Suppressor macrophage (primary cell): ENCODE data around the gene IDUA.
"Not testable (repeated sequence)": the region's sequence is repeated elsewhere in the genome, so short reads cannot be mapped to it uniquely, and the experiment has no call there.

Experiments used
- DNase-seq, 4 experiments: peaks; one replicate each; pipeline ENCODE4 v3.0.0-alpha.2; 2020 to 2022
- total RNA-seq, 17 experiments: gene quantifications; one replicate each; lab custom pipeline; 2026; ENCODE audit warnings: mixed read lengths in 6 of 17, inconsistent platforms in 3 of 17; lab: John Stamatoyannopoulos, UW

Gene IDUA
- total RNA-seq = 3.6 to 15.1 (median 6.4) reads per million in 17 experiments

DNA sequence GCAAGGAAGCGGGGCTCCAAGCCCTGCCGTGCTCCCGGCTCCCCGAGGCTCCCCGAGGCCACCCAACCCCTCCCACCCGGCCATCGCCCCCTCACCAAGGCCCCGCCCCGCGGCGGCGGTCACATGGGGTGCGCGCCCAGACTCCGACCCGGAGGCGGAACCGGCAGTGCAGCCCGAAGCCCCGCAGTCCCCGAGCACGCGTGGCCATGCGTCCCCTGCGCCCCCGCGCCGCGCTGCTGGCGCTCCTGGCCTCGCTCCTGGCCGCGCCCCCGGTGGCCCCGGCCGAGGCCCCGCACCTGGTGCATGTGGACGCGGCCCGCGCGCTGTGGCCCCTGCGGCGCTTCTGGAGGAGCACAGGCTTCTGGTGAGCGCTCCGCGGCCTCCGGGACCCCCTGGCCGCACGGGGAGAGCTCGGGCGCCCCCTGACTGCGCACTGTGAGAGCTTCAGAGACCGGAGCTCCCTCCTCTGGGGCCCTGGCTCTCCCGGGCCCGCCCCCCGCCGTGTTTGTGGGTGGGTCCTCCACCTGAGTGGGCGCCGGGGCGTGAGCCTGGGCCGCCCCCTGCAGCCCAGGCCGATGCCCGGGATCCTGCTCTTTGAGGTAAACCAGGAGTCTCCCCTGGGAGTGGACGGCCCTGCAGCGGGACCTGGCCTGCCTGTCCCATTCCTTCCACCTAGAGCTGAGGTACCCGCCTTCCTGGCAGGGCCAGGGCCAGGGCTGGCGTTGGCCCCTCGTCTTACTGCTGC is at the start of gene IDUA:
Gene IDUA, plus strand, starts transcription at position 166 of the 745 bp plus-strand sequence. Its CDS starts 41 bp downstream, at position 207.
- DNase-seq = peak; percentile 82 to 95 (median 90)

DNA sequence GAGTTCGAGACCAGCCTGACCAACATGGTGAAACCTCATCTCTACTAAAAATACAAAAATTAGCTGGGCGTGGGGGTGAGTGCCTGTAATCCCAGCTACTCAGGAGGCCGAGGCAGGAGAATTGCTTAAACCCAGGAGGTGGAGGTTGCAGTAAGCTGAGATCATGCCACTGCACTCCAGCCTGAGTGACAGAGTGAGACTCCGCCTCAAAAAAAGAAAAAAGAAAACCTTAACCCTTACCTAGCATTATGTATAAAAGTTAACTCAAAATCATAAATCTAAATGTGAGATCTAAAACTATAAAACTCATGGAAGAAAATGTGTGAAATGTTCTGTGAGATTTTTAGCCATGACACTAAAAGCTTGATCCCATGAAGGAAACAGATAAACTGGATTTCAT is 47.3 kb upstream of the IDUA start:
- DNase-seq = not testable (repeated sequence)

DNA sequence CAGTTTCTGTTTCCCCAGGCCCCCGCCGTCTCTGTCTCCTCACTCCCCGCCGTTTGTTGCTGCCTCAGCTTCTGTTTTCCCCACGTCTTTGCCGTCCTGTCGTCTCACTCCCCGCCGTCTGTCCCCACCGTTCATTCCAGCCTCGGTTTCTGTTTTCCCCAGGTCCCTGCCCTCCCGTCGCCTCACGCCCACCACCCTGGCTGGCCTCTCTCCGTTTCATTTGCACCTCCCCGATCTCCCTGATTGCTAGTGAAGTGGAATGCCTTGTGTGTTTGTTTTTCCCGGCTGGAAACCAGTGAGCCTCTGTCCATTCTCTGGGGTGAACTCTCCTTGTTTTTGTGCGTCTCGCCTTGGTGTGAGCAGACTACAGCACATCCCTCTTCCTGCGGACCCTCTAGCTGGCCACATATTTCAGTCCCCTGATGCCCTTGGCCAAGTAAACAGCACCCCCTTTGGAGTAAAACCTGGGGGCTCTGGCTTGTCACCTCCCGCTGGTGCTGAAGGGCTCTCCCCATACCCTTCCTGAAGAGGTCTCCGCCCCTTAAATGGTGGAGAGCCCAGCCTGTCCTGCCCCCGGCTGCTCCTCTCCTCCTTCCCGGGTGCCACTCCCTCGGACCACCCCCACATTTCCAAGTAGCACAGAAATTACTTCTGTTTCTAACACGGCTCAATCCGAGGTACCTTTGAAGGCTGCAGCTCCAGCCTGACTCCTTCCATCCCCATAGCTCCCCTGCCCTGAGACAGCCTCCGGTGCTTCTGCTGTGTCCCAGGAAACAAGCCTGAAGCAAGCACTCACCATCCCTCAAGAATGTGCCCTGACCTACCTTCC is 41.4 kb upstream of the IDUA start:
- DNase-seq = no peak

DNA sequence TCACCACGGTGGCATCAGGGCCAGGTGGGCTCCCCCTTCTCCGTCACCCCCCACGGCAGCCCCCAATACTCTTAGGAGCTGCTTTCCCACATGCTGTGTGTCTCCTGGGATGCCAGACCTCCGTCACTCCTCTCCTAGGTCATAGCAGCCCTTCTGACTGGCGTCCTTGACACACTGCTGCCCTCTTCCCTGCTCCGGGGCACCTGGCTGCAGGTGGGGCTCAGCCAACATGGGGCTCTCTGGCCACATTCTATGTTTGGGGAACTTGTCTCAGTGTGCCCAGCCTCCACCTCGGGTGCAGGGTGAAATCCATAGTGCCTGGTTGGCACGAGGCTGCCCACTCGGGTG is 40.8 kb upstream of the IDUA start:
- no peak for DNase-seq

DNA sequence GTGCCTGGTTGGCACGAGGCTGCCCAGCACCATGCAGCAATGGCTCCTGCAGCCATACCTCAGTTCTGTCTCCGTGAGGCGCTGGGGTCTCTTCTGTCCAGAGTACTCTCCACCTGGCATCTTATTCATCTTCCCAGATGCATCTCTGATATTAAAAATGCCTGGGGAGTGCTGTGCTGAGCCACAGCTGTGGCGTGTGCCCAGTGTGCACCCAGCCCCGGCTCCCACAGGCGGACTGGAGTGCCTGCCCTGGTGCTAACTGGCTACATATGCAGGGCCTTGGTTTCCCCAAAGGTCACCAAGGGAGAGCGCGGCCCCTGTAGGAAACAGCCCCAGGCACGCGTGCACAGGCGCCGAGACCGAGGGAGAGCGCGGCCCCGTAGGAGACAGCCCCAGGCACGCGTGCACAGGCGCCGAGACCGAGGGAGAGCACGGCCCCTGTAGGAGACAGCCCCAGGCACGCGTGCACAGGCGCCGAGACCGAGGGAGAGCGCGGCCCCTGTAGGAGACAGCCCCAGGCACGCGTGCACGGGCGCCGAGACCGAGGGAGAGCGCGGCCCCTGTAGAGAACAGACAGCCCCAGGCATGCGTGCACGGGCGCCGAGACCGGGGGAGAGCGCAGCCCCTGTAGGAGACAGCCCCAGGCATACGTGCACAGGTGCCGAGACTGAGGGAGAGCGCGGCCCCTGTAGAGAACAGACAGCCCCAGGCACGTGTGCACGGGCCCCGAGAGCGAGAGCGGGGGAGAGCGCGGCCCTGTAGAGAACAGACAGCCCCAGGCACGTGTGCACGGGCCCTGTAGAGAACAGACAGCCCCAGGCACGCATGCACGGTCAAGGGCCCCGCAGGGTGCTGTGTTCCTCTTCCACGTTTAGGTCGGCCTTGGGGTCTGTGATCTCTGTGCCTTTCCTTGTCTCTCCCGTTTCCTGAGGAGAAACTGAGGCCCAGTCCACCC is 40.0 kb upstream of the IDUA start:
- no peak for DNase-seq

DNA sequence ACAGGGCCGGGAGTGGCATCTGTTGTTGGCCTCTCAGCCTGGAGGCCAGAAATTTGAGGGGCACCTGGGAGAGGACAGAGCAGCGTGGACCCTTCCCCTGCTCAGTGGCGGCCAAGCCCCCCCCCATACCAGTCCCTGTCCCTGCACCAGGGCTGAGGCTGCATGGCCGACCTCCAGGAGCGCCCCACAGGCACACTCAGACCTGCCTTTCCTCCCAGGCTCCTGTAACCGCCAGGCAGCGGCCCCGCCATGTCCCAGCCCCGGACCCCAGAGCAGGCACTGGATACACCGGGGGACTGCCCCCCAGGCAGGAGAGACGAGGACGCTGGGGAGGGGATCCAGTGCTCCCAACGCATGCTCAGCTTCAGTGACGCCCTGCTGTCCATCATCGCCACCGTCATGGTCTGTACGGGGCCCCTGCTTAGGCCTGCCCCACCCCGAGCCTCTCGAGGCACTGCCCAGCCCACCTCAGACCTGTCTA is 39.3 kb upstream of the IDUA start:
- DNase-seq = no peak

DNA sequence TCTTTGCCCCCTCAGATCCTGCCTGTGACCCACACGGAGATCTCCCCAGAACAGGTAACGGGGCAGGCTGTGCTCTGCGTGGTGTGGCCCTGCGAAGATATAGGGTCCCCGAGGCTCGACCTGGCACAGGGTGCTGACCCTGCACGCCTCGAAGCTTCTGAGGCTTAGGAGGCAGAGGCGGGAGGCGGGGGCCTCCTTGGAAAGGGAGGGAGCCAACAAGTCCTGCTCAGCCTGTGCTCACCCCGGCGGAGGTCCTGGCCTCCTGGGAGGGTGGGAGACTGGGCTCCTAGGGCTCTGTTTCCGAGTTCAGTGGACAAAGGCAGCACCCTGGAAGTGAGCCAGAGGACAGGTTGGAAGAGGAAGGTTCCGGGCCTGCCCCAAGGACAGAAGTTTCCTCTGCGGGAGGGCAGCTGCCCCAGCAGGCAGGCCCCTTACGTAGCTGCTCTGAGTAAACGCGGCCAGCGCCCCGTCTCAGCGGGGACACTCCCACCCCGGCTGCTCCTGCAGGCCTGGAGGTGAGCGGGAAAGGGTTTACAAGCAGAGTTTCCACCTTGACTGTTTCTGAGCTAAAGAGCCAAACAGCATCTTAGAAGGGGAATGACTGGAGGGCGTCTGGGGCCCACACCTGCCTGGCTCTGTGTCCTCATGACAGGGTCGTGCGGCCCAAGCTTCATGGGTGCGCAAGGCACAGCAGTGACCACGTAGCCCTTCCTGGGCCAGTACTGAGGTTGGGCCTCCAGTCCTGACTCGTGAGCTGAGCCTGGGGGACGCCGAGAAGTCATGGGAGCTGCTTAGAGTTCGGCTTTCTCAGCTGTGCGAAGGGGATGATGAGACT is 38.5 kb upstream of the IDUA start:
- no peak for DNase-seq

DNA sequence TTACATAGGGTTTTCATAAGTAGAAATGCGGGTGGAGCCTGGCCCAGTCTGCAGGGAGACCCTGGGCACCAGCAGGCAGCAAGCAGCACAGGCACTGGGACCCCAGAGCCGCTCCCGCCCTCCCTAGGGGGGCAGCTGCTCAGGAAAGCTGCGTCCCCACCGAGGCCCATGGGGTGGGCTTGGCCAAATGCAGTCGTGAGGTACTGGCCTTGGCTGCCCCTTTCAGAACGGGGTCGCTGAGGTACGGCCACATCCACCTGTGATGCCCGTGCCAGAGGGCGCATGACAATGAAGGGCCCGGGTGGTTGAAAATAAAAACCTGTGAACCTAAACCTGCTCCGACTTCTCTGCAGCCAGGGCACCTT is 37.9 kb upstream of the IDUA start:
- DNase-seq = no peak

DNA sequence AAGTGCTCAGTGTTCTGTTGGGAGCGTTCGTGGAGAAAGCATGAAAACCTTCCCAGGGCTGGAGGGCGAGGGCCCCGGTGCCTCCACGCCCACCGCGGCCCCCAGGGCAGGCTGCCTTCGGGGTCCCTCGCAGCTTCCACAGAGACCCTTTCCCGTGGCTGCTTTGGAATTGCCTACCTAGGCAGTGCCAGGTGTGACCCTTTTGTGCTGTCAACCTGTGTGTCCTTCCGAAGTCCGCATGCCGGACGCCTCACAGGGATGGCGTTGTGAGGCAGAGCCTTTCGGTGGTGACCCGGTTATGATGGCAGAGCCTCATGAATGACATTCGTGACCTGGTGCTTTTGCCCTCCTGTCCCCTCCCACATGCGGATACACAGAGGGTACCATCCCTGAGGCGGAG is 37.2 kb upstream of the IDUA start:
- no peak for DNase-seq

DNA sequence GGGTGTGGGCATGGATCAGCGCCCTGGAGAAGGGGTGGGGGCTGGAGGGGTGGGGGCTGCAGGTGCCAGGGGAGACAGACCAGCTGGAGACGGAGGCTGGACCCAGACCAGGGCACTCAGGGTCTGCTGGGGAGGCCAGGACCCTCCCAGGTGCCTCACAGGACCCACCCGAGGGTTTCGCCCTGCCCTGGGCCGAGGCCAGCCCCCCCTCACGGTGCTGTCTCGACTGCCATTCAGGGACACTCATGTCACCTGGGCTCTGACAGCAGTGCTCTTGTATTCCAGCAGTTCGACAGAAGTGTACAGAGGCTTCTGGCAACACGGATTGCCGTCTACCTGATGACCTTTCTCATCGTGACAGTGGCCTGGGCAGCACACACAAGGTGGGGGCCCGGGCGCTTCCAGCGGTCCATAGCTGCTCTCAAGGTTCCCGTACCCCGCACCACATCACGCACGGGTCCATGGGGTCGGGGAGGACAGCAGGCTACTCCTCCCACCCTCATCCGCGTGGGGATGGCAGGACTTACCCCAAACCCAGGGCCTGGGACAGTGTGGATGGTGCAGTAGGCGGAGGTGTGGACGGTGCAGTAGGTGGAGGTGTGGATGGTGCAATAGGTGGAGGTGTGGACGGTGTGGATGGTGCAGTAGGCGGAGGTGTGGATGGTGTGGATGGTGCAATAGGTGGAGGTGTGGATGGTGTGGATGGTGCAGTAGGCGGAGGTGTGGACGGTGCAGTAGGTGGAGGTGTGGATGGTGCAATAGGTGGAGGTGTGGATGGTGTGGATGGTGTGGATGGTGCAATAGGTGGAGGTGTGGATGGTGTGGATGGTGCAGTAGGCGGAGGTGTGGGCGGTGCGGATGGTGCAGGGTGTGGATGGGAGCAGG is 36.5 kb upstream of the IDUA start:
- DNase-seq = no peak

DNA sequence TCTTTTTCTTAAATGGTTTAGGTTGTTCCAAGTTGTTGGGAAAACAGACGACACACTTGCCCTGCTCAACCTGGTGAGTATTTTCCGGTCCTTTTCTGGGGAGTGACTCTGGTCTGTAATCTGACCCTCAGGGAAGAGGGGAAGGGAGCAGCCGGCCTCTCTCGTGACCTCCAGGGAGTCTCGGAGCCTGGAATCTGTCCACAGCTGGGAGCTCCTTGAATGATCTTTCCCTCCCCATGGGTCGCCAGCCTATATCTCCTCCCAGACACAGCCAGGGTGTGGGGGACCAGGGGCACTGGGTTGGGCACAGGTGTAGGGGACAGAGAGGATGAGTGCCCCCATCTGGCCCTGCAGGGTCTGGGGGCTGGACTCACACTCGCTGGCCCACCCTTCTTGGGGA is 35.7 kb upstream of the IDUA start:
- DNase-seq = no peak

DNA sequence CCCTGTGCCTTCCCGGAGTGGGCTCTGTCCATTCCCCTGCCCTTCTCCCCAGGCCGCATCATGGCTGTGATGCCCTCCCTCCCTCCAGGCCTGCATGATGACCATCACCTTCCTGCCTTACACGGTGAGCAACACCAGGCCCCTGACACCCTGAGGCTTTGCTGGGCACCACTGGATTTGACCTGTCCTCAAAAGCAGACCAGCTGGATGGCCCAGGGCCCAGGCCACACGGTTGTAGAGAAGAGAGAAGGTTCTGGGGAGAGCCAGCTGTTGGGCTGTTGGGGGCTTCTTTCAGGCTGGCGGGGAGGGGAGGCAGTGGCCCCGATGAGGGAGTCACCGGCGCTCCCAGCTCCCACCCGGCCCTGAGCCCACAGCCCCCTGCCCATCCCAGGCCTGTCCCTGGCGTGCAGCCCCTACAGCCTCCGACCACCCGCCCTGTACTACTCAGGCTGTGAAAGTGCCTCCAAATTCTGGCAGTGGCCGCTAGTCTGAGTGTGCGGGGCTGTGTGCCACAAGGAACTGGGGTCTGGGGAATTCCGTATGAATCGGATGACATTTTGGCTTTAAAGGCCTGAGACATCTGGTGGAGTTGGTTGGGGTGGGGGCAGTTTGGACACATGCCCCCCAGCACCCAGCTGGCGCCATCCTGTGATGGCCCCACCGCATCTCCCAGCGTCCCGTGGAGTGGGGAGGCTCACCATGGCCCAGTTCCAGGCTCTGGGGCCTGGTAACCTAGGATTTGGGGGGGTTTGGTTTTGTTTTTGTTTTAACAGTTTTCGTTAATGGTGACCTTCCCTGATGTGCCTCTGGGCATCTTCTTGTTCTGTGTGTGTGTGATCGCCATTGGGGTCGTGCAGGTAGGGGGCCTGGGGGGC is 35.0 kb upstream of the IDUA start:
- no peak for DNase-seq

DNA sequence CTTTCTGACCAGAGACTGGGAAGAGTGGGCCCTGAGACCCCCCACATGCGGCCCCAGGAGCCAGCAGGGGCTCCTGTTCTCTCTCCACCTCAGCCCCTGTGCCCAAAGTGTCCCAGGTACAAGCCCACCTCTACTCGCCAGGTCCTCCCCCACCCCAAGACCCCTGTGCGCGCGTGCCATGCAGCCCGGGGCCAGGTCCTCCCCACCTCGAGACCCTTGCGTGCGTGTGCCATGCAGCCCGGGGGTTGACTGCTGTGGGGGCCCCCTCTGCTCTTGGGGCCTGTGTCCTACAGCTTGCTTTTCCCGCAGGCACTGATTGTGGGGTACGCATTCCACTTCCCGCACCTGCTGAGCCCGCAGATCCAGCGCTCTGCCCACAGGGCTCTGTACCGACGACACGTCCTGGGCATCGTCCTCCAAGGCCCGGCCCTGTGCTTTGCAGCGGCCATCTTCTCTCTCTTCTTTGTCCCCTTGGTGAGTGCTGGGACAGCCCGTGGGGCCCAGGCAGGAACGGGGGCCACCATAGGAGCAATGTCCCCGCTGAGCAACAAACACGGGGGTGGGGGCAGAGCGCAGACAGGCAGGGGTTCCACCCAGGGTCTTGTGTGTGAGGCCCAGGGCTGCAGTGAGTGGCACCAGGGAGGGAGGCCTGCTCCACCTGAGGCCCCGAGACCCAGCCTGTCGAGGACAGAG is 33.8 kb upstream of the IDUA start:
- DNase-seq = no peak

DNA sequence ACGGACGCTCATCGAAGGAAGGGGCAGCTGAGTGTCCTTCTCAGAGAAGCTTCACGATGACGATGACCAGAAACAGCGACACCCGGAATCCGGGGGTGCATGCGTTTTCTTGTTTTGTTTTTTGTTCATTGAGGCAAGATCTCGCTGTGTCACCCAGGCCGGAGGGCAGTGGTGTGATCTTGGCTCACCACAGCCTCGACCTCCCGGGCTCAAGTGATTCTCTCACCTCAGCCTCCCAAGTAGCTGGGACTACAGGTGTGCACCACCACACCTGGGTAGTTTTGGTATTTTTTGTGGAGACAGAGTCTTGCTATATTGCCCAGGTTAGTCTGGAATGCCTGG is 33.3 kb upstream of the IDUA start:
- DNase-seq = no peak

DNA sequence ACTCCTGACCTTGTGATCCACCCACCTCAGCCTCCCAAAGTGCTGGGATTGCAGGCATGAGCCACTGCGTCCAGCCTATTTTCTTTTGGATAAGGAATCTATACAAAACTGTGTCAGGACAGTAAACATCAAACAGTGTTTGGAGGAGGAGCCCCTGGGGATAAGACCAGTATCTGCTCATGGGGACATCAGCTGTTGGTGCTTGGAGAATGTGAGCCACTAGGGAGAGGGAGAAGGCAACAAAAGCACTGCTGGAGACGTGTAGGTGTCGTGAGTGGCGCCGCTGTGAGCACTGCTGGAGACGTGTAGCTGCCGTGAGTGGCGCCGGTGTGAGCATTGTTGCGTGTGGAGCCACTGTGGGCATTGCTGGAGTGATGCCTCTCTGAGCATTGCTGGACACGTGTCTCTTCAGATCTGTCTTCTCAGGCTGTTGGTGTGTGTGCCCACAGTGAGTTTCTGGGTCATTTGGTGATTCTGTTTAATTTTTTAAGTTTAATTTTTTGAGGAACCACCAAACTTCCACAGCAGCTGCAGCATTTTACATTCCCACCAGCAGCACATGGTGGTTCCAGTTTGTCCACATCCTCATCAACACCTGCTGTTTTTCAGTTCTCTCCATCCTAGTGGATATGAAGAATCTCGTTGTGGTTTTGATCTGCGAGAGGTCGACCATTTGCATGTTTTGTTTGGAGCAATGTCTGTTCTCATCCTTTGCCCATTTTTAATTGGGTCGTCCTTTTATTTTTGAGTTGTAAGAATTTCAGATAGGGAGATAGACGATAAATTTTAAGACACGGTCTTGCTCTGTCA is 32.4 kb upstream of the IDUA start:
- no peak for DNase-seq

DNA sequence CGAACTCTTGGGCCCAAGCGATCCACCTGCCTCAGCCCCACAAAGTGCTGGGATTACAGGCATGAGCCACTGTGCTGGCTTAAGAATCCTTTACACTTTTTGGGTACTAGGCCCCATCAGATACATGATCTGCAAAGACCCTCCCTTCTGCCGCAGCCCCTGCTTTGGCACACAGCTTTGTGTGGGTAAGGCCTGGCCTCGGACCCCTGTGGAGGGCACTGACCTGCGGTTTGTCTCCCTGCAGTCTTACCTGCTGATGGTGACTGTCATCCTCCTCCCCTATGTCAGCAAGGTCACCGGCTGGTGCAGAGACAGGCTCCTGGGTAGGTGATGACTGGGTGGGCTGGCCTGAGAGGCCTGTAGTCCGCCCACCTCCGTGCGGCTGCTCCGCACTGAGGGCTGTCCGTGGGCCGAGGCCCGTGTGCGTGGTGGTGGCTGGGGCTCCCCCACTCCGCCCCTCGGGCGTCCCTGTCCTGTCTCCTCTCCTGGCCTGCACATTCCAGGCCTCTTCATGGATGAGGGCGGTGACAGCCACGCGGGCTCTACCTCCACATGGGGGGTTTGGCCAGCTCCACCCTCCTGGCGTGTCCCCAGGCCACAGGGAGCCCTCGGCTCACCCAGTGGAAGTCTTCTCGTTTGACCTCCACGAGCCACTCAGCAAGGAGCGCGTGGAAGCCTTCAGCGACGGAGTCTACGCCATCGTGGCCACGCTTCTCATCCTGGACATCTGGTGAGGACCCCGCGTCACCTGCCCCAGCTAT is 31.5 kb upstream of the IDUA start:
- no peak for DNase-seq

DNA sequence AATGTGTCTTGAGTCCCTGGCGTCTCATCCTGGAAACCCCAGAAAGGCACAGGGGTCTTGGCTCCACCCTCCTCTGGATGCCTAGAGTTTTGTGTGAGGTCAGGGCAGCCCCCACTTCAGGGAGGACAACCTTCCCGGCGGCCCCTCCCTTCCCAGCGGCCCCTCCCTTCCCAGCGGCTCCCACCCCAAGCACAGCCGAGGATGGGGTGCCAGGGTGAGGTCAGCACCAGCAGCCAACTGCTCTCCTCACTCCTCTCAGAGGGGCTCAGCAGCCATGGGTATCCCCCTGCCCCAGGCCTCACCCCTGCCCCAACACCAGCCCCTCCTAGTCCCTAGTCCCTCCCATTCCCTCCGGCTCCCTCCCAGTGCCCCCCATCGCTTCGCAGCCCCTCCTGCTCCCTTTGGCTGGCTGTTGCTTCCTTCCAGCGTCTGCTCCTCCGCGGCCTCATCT is 30.9 kb upstream of the IDUA start:
- no peak for DNase-seq
